GM21390 (cell line): ENCODE results near the gene SPRR2F.

Experiments
- ATAC-seq: cut with Tn5 transposase; IDR thresholded peaks from one replicate; pipeline ENCODE4 v1.9.1; 2021; ENCODE audit not compliant: unreplicated experiment

Gene SPRR2F

GRCh38 chr1:153072806-153073726, 40.2 kb downstream of the SPRR2F start:
- ATAC-seq, result no peak

DNA sequence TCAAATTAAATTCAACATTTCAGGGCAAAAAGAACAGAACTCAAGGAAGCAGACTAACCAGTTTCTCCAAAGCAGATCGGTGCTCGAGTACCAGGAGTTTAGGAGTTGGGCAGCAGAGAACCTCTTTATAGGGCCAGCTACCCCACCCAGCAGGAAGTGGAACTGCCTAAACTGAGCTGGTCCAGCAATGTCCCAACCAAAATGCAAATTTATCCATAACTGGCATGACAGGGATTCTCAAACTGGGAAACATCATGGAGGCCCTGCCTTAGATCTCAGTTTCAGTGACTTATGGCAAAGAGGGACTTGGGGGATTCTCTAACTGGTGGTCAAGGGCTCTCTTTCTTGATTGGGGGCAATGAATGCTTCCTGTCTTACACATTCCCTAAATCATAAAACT, 41.8 kb downstream of the SPRR2F start, which contains the start of gene SPRR2B:
Gene SPRR2B, minus strand, starts transcription at position 101 of the 400 bp plus-strand sequence. CDS start 772 bp downstream, outside the sequence.
- ATAC-seq, result no peak

DNA sequence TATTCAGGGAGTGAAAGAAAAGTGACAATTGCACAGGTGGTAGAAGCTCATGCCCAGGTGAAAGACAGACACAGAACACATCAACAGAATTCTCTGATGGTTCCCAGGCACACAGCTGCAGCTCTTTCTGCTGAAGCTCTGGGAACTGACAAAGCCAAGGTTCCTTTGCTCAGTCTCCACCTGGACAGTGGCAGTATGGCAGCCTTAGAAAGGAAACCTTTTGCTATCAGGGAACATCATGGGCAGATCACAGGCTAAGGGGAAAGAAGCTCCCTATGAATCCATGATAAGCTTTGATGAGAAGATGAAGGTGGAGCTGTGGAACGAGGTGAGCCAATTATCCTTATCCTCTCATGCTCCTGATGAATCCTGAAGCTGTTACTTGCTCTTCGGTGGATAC, 43.1 kb downstream of the SPRR2F start:
- ATAC-seq, result no peak
